ENCODE measurements around the gene SMPD1.
A peak's percentile ranks its signal among the peaks of the same experiment; 100 is the strongest.

The SMPD1 gene

DNA sequence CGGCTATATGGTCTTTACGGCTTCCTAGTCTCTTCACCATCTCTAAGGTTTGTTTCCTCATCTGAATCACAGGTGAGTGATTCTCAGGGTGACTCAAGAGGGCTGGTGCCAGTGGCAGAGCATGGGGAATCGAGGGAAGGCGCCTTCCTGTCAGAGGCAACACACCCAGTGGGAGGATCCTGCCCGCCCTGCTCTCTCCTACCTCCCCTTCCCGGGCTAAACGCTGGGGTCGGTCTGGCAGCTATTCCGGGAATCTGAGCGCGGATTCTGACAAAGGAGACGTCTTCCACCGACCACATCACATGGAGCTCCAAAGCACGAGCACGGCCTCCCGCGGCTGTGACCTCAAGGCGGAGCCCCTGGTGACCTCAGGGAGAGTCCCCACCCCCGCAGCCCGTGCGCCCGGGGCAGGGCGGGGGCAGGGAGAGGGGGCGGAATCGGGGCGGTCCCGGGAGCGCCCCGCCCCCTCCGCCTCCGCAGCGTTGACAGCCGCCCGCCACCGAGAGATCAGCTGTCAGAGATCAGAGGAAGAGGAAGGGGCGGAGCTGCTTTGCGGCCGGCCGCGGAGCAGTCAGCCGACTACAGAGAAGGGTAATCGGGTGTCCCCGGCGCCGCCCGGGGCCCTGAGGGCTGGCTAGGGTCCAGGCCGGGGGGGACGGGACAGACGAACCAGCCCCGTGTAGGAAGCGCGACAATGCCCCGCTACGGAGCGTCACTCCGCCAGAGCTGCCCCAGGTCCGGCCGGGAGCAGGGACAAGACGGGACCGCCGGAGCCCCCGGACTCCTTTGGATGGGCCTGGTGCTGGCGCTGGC is at the start of gene SMPD1:
Gene SMPD1, plus strand, starts transcription at position 570 of the 813 bp plus-strand sequence. Its CDS starts 125 bp downstream, at position 695.
- DNase-seq (ENCODE audit: low spot score): peak; percentile 90

DNA sequence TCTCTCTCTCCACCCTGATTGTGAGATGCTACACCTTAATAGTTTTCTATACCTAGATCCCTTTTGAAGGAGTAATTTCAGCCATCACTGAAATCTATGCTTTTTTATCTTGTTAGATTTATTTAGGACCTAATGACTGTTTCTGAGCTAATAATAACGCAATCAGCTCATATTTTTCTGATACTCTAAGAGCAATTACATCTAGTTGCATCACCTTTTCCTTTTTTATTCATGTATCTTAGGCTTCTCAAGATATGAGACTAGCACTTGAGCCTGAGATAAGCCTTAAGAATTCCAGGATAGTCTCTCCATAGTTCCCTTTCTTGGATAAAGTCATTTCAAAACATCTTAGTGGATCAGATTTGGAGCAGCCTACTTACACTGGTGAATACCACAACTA is 44.9 kb upstream of the SMPD1 start:
- no peak for DNase-seq (ENCODE audit: low spot score)

DNA sequence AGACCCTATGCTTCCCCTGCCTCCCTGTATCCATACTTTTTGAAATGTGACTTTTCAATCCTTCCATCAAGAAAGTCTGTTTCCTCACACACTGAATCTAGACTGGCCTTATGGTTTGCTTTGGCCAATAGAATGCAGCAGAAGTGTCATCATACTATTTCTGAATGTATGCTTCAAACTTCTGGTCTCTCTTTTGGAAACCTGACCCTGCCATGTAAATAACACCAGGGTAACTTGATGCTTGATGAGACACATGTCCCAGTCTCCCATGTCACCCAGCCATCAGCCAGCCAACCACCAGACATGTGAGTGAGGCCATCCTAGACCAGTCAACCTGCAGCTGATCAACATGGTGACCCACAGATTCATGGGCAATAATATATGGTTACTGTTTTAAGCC is 40.2 kb upstream of the SMPD1 start:
- DNase-seq (ENCODE audit: low spot score): no peak

DNA sequence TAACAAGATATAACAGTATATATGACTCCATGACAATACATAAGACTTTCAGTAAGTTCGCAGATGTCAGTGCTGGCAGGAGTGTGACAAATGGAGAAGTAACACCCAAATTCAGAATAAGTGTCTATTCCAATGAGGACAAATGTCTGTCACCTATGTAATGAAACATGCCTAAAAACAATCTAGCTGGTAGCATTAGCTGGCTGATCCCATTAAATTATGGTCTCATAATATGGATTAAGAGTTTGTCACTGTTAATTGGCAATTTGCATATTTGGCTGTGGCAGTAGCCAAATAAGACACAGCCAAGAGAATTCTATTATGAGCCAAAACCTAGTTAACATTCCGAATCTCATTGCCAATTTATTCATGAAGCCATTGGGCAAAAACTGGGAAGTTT is 39.8 kb upstream of the SMPD1 start:
- no peak for DNase-seq (ENCODE audit: low spot score)

DNA sequence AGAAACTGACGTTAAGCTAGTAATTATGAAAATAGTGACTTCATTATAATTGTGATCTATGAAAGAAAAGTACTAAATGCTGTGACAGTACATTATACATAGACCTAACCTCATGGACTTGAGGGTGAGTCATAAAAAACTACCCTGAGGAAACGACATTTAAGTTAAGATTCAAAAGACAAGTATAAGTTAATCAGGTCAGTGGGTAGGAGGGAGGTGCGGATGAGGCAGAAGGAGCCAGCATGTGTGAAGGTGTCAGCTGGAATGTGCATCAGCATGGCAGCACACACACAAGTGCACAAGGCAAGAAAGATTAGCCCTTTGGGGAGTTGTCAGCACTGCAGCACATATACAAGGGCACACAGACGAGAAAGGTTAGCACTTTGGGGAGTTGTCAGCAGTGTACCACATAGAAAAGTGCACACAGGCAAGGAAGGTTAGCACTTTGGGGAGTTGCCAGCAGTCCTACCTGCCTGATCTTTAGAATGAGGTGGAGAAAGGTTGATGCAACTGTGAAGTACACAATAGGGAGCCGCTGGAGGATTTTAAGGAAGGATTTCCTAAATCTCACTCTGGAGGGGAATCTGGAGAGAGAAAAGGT is 38.4 kb upstream of the SMPD1 start:
- DNase-seq (ENCODE audit: low spot score): no peak

DNA sequence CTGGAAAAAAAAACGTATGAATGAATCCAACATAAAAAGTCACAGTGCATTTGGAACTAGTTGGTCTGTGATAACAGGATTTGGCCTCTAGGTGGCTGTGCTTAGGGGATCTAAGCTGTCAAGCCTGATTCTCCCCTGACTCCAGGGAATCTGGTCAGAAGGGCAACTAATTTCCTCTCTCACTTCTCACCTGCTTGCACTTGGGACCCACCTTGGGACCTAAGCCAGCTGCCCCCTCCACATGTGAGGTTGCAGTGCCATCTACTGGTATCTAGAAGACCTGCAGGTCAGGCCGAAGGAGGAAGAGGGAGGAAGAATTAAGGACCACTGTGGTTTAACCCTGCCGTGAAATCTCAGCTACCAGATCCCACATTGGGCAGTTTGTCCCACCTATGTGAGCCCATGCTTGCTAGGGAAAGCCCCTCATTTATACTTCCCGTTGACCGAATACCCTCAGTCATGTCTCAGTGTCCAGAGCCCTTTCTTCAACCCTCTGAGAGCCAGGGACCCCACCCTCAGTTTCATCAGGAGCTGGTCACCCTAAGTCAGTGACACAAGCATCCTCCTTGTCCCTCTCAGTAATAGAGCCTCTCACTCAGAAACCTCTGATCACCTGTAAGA is 36.8 kb upstream of the SMPD1 start:
- peak; percentile 86 for DNase-seq (ENCODE audit: low spot score)

DNA sequence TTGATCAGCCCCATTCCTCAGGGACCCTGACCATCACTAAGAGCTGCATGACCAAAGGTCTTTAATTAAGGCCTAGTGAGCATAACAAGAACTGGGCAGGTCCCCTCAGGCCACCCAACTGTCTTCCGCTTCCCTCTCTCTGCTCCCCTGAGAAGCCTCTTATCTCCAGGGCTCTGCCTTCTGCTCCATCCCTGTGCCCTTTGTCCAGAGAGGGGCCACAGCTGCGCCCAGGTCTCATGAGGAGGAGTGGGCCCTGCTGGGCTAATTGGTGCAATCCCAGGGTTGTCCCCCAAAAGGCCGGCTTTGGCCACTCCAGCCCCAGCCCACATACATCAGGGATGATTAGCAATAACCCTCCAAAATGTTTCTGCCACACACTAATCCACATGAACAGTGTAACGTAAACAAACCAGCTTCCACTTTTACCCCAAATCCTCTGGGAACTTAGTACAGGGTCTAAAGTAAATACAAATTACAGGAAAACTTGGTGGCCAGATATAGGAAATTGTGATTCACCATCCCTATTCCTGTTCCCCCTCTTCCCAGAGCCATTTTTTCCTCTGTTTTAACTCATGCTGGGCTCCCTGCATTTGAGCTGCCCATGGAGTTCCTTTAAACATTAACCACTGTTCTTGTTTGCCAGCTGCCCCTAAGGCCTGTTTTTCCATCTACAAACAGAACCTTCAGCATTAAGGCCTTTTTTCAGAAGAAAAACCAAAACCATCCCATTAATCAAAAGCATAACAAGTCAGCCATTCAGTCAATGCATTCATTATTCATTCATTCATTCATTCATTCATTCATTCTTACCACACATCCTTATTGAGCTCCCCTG is 35.4 kb upstream of the SMPD1 start:
- DNase-seq (ENCODE audit: low spot score): no peak

DNA sequence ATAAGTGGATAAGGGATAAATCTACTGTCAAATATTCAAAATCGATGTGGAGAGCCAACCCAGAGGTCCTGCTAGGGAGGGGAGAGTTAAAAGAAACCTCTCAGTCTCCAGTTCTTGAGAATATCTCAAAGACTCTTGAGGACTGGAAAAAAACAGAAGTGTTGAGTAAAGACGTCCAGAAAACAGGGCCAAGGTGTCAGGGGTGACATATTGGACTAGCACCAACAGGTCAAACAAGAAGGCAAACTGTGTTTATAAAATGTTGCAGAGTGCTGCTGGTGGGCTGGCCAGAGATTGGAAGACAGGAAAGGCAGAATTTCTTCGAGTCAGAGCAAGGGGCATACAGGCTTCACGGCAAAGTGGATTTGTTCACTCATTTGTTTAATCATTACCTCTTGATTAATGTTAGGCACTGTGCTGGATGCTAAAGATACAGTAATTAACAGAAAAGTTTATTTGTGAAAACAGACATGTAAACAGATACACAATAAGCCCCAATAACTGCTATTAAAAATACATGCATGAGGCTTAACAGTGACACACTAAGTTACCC is 33.7 kb upstream of the SMPD1 start:
- no peak for DNase-seq (ENCODE audit: low spot score)

DNA sequence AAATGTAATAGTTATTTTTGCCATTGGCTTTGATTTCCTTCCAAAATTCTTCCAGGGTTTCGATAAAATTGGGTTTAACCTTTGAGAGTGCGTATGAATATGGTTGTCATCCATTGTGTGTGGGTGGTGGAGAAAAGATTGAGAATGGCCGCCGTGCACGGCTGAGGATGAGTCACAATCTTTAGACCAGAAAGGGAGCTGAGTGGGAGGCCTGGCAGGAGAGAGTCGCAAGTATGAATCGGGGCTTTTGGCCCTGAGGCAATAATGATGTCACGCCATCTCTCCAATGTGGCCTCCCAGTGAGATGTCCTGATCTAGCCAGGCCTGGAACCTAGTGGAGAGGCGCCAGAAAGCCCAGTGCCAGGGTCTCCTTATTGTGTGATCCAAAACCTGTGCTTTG is 33.1 kb upstream of the SMPD1 start:
- no peak for DNase-seq (ENCODE audit: low spot score)

DNA sequence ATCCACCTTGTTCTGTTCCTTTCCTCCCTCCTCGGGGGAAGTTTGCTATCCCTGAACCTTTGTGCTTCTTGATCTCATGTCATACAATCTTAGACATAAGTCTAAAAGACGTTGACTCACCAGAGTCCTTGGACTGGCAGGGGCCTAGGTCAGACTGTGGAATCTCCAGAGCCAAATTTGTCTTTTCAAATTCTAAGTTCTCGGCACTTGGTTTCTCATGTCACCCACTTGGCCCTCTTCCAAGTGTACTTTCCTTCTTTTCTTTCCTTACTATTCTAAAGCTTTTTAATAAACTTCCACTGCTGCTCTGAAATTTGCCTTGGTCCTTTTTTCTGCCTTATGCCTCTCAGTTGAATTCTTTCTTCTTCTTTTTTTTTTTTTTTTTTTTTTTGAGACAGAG is 30.1 kb upstream of the SMPD1 start:
- no peak for DNase-seq (ENCODE audit: low spot score)

DNA sequence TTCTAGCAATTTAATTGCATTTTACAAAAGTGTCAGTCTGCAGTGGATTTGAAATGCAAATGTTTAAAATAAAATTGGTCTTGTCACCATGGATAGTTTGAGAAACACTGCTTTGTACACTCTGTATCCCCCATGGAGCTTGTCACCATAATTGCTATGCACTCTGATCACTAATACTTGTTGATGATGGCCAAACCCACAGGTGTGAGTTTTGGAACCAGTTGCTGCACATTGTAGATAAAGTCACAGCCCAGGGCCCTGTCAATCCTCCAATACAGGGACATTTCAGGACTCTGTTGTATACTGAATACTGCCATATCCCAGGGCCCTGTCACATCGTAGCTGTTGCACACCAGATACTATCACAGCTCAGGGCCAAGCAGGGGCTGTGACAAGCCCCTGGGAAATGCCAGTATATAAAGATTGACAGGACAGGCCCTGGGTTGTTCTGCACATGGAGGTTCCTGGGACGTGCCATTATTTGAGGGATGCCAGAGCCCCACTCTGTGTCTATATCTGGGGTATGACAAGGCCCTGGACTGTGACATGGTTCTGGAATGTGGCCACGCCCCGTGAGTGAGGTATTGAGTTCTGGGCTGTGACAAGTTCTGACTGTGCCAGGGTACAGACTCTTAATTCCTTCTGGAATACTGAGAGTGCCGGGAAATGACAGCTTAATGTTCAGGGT is 27.9 kb upstream of the SMPD1 start:
- DNase-seq (ENCODE audit: low spot score): no peak

DNA sequence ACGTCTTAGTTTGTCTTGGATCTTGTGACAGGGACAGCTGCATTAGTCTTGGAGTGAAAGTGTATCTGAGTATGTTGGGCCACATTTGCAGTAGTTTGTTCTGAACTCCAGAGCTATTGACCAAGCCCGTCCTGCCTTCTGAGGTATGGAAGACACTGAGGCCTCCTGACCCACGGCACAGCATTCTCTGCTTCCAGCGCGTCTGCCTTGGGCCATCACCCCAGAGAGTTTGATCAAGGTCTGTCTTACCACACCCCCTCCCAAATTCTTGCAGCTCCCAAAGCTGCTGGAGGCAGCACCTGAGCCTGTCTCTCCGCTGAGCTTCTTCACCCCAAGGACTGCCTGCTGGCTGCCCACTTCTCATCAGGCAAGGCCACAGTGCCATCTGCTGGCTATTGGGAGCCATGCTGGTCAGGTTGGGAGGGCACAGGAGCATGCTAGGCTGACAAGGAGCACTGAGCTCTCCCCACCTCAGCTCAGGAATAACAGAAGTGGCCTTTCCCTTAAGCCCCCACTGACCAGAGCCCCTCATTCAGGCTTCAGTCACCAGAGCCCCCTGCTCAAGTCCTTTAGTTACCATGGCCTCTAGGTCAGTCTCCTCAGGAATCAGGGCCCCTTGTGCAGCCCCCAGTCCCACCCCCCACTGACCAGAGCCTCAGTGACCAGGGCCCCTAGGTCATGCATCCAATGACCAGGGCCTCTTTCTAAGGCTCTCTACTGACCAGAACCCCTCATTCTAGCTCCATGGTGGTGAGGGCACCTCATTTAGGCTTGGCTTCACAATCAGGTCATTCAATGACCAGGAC is 27.2 kb upstream of the SMPD1 start:
- peak; percentile 58 for DNase-seq (ENCODE audit: low spot score)

DNA sequence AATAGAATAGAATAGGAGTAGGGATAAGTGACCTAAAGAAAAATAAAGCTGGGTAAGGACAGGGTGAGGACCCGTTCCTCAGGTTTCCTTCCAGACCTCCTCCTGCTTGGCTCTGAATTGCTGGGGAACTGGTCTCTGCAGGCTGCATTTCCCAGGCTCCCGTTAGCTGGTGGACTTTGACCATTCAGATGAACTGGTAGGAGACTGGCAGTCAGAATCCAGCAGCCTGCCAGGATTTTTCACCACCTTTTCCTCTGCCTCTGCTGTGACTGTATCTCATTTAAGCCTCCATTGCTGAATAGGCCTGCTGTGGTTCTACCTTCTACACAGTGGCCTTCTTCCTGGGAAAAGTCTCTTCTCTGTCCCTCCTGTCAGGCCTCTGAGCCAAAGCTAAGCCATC is 24.6 kb upstream of the SMPD1 start:
- DNase-seq (ENCODE audit: low spot score): peak; percentile 33

DNA sequence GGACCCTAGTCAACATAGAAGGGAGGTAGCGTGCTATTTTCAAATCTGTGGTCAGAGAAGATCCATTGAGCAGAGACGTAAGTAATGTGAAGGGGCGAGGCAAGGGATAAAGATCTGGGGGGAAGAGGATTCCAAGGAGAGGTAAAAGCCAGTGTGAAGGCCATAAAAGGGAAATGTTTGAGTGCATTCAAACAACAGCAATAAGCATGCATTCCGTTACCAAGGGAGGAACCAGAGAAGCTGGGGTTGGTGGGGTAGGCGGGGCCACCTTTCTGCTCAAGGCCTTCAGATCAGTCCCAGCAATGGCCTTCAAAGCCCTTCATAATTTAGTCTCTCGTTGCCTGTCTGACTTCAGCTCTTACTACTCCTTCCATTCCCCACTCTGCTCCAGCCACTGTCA is 18.4 kb upstream of the SMPD1 start:
- no peak for DNase-seq (ENCODE audit: low spot score)

DNA sequence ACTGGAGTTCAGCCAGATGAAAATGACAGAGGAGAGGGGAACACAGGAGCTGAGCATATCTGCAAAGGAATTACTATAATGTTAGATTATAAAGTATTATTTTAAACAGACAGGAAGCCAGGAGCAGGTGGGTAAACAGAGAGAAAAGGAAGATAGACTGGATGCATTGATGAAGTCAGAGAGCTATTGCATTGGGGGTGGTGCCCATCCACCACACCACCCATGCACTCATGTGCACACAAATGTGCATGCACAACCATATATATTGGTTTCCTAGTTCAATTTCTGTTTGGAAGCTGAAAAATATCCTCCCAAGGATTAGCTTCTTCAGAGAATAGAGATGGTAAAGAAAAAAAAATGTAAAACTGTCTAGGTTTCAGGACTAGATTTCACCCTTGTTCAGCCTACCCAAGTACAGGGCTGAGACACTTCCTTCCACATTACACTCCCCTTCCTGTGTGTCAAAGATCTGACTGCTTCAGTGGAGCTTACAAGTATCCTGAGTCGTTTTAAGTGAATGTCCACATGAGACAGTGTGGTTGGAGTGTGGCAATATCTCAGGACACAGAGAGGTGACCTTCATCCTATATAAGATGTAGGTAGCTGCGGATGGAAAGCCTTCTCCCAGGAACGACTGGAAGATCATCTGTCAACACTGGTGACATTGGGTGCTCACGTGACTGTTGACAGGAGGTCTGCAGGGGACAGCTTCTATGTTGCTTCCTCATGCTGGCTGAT is 12.2 kb upstream of the SMPD1 start:
- no peak for DNase-seq (ENCODE audit: low spot score)

DNA sequence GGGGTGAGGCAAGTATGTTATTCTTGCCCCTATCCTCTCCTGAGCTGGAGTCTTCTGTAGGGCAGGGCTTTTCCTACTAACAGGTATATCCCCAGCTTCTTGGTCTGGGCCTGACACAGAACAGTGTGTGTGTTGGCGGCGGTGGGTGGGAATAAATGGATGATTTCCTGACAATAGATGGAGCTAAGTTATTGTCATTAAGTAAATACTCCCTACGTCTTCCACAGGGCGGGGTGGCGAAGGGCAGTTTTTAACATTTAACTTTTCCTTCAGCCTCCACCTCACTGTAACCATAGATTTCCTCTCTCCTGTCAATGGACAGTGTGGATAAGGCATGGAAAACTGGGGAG is 11.7 kb upstream of the SMPD1 start:
- DNase-seq (ENCODE audit: low spot score): no peak

DNA sequence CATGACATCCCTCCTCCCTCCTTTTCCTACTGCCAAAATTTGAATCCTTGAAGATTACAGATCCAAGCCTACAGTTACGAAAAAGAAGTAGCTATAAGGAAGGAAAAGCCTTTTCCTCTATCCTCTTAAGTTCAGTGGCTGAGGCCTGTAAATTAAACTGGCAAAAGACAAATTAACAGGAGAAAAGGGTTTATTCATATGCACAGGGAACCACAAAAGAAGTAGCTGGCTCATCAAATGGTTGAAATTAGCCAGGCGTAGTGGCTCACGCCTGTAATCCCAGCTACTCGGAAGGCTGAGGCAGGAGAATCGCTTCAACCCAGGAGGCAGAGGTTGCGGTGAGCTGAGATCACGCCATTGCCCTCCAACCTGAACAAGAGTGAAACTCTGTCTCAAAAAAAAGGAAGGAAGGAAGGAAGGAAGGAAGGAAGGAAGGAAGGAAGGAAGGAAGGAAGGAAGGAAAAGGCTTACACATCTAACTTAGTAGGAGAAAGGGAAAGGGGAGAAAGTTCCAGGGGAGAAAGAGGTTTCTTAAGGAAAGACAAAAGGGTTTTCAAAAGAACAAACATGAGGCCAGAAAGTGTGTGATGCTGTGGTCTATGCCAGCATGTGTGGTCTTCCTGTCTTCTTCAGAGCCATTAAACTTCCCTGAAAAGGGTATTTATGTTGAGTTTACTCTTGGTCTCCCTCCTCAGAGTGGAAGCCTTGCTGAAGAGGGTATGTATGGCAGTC is 5.1 kb upstream of the SMPD1 start:
- DNase-seq (ENCODE audit: low spot score): no peak

DNA sequence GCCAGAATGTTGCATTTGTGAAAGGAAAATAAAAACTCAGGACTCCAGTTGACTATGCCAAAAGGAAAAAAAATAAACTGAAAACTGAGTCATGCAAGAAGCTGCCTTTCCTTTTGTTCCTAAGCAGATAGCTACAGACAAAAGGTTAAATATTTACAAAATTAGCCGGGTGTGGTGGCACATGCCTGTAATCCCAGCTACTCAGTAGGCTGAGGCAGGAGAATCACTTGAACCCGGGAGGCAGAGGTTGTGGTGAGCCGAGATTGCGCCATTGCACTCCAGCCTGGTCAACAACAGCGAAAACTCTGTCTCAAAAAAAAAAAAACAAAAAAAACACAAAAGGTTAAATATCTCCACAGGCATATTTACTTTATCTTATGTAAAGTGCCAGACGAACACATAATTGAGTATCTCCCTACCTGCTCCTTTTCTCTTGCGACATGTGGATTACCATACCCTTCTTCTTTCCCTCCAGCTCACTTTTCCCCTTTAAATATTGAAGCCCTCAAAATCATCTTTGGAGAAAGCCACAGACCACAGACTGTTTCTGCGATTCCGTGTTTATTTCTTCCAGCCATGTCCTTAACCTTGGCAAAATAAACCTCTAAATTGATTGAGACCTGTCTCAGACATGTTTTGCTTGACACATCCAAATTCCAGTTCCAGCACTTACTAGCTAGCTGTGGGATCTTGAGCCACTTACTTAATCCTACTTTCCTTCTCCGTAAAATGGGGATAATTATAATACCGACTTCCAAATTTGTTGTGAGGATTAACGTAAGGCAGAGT is 2.3 kb upstream of the SMPD1 start:
- peak; percentile 51 for DNase-seq (ENCODE audit: low spot score)

DNA sequence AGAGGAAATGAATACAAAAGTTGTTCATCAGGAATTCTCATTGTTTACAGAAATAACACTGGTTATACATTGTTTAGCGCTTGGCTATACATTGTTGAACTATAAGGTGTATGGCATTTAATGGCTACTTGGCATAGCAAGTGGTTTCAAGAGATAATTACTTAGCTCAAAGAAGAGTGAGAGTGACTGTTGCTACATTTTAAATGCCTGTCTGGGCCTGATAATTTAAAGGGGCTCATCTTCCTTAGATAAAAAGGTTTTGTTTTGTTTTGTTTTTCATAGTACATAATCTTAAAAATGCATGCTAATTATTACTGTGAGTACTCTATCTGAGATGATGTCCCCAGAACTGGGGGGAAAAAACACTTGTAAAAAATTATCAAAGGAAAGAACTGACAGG is 1.5 kb upstream of the SMPD1 start:
- DNase-seq (ENCODE audit: low spot score): no peak
